HG03378 (cell line): Measurements from ENCODE around the gene HIGD1B.
"Not testable (repeated sequence)": the region's sequence is repeated elsewhere in the genome, so short reads cannot be mapped to it uniquely, and the experiment has no call there.

Experiments
- ATAC-seq: cut with Tn5 transposase; IDR thresholded peaks from one replicate; pipeline ENCODE4 v1.9.1; 2021; ENCODE audit warnings: mild to moderate bottlenecking, moderate library complexity; ENCODE audit not compliant: unreplicated experiment

The HIGD1B gene

DNA sequence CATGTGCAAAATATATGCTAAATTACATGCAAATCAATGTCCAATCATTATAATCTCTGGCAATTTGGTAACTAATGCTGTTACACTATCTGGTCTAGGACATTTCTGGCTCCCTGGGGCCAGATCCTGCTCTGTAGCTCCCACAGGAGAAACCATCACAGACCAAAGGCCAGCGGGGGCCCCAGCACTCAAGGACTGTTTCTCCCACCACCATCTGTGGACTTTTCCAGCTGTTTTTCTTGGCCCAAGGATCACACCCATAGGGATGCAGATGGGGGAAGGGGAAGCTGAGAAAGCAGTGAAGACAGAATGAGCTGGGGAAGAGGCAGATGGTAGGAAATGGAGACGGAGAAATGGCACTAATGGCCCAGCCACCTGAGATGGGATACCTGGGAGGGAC is at the start of gene HIGD1B:
HIGD1B (plus strand) TSS at position 298 of the 400 bp plus-strand sequence. CDS start 270 bp downstream, outside the sequence.
- ATAC-seq: no peak

DNA sequence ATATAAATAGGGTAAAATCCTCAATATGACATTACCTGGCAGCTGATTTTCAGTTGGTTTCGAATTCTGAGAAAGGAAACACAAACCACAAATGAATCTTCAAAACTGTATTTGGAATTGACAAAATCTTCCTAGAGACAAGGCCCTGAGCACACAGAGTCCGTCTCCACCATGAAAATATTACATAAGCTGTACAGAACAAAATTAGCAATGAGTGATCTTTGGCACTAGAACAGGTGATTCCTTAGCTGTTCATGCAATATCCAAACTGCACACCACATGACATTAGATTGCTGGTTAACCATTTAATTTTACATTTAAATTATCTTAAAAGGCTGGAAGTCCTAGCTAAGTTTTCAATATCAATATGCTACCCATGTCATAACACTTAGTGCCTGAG is 49.3 kb upstream of the HIGD1B start:
- ATAC-seq: no peak

DNA sequence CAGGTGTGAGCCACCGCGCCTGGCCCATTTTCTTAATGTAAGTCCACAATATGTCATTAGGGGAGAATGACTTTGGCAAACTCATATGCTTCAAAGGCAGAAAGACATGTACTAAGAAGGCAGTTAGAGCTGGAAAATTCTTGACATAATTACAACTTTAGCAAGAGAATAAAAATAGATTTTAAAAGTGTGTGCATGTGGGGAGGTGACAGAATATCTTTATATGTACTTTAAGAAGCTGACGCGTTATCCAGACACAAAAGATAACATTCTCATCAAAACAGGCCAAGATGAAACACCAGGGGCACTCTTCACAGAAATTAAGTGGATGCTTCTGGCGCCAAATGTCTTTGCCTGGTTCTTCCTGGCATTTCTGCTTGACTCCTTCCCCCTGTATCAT is 45.8 kb upstream of the HIGD1B start:
- ATAC-seq: no peak

DNA sequence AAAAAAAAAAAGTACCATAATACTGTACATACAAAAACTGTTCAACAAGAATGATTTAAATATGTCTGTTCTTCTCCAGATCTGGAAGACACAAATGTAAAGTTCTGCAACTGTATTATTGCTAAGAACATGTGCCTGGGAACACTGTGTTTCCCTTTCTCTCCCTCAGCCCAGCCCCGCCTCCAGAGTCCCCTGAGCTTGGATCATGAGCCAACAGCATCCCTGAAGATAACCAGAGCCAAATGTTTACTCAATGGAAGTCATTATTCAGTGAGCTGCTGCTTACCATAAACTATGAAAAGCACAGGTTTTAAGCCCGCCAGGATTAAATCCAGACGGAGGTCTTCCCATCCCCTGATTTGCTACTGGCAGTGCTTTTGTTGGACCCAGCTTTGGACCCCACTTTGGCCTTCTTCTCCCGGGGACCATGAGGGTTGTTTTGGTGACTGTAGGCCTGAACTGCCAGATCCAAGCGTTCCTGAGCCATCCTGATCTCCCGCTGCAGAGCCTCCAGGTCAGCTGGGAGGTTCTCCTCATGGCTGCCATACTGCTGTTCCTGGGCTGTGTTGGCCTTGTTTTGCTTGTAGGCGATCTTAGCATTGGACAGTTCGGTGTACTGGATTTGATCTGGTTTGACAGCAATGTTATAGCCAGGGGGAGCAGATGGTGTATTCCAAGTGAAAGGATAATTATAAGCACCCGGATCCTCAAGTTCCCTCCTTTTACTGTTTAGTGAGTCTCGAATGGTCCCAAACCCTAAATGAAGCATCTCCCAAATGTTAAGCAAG is 43.2 kb upstream of the HIGD1B start:
- ATAC-seq: no peak

DNA sequence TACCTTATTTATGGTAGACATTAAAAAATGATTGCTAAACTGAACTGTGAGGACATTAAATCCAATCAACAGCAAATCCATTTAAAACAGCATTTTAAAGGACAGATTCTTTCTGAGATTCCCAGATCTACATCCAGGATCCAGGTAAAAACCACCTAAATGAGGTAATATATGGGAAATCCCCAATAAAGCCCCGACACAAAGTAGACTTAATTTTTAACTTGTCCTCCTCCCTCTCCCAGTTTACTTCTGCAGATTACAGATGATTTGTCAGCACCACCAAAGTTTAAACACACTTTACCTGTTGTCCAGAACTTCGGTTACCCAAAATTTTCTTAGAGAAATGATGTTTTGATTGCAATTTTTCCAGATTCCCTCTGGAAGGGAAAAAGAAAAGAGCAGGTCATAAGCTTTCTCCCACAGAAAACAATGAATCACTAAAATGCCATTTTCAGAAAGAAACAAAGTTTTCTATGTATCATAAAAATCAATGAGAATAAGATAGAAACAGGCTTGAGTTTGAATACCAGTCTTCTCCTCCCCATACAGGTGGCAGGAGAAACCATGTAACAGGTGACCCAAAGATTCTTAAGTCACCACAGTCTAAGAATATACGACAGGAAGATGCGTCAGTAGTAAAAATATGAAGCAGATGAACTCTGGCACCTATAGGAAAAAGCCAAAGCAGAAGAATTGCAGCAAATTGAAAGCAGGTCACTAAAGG is 40.4 kb upstream of the HIGD1B start:
- no peak for ATAC-seq

DNA sequence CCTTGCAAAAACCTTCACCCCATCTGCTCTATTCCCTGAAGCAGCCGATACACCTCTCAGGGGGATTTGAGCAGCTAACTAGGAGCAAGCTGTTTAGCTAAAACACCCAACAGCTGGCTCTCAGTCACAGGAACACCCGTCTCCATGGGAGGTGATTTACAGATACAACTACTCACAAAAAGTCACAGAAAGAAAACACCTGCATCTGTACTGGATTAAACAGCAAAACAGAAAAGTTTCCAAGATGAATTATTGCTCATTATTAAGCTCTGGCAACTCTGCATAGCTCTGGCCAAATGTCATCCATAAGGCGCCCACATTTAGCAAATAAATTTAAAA is 39.9 kb upstream of the HIGD1B start:
- no peak for ATAC-seq

DNA sequence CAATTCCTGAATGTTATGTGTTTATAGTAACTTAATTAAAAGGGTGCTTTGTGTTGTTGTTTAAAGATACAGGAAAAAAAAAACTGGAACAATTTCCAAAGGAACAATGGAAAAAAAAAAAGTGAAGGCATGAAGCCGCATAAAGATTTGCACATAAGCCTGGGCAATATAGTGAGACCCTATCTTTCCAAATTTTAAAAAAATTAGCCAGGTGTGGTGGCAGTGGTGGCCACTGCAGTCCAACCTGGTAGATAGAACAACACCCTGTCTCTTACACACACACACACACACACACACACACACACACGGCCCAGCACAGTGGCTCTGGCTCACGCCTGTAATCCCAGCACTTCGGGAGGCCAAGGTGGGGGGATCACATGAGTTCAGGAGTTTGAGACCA is 39.5 kb upstream of the HIGD1B start:
- ATAC-seq: no peak

DNA sequence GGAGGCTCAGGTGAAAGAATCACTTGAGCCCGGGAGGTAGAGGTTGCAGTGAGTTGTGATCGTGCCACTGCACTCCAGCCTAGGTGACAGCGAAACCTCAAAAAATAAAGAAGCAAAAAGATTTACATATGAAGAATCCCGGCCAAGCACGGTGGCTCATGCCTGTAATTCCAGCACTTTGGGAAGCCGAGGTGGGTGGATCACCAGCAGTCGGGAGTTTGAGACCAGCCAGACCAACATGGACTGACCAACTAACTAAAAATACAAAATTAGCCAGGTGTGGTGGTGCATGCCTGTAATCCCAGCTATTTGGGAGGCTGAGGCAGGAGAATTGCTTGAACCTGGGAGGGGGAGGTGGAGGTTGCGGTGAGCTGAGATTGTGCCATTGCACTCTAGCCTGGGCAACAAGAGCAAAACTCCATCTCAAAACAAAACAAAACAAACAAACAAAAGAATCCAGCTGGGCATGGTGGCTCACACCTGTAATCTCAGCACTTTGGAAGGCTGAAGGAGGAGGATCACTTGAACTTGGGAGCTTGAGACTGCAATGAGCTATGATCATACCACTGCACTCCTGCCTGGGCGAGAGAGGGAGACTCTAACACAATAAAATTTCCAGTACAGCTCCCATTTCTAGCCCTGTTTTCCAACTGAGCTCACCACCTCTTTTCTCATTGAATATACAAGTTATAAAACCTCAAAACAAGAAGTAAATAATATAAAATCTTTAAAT is 38.9 kb upstream of the HIGD1B start:
- ATAC-seq: not testable (repeated sequence)

DNA sequence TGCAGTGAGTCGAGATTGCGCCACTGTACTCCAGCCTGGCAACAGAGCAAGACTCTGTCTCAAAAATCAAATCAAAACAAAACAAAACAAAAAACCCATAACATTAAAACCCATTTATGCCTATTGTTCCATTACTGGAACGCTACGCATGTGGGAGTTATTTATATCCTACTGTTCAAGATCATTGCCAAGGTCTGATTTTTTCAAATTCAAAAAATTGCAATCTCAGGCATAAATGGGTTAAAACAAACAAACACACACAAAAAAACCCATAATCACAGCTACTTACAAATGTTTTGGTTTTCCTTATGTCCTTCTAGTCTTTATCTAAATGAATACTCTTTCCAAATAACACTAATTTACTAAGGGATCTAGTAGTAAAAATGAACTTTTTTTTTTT is 35.4 kb upstream of the HIGD1B start:
- ATAC-seq: no peak

DNA sequence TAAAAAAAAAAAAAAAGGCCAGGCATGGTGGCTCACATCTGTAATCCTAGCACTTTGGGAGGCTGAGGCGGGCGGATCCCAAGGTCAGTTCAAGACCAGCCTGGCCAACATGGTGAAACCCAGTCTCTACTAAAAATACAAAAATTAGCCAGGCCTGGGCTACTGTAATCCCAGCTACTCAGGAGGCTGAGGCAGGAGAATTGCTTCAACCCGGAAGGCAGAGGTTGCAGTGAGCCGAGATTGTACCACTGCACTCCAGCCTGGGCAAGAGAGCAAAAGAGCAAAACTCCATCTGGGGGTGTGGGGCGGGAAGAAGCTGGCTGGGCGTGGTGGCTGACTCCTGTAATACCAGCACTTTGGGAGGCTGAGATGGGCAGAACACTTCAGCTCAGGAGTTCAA is 29.2 kb upstream of the HIGD1B start:
- ATAC-seq: not testable (repeated sequence)

DNA sequence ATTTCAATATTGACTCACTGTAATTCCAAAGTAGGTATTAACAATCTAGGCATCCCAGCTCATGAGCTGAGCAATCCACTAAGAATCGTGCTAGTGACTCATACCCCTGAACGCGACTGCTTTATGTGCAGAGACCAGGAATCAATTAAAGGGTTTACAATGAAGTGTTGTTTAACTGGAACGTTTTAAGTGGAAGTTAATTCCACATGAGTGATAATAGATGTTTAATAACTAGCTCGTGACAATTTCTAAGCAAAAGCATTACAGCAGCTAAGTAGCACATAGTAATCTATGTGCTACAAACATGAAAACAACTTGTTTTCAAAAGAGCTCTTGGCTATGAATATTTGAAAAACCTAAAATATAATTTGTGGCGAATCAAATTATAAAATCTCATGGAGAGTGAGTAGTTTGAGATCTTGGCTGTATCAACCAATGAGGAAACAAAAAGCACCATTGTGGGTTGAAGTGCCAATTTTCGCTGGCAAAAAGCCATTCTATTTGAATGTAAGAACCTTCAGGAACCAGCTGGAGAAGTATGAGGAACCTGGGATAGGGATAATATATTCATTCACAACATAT is 27.0 kb upstream of the HIGD1B start:
- ATAC-seq: no peak

DNA sequence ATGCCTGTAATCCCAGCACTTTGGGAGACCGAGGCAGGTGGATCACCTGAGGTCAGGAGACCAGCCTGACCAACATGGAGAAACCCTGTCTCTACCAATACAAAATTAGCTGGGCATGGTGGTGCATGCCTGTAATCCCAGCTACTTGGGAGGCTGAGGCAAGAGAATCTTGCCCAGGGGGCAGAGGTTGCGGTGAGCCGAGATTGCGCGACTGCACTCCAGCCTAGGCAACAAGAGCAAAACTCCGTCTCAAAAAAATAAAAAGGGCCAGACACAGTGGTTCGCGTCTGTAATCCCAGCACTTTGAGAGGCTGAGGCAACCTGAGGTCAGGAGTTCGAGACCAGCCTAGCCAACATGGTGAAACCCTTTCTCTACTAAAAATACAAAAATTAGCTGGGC is 22.4 kb upstream of the HIGD1B start:
- ATAC-seq: not testable (repeated sequence)

DNA sequence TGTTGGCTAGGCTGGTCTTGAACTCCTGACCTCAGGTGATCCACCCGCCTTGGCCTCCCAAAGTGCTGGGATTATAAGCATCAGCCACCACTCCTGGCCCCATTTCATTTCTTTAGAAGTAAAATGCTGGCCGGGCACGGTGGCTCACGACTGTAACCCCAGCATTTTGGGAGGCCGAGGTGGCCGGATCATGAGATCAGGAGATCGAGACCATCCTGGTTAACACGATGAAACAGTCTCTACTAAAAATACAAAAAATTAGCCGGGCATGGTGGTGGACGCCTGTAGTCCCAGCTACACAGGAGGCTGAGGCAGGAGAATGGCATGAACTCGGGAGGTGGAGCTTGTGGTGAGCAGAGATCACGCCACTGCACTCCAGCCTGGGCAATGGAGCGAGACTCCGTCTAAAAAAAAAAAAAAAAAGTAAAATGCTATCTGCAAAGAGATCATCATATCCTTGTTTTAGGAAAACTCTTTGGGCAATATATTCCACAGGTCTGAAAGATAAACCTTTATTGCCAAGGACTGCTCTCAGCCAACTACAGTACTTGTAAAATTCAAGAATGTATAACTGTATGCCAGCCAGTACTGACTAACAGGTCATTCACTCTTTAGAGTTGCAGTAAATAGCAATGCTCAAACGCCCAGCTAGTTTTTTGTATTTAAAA is 21.4 kb upstream of the HIGD1B start:
- no peak for ATAC-seq

DNA sequence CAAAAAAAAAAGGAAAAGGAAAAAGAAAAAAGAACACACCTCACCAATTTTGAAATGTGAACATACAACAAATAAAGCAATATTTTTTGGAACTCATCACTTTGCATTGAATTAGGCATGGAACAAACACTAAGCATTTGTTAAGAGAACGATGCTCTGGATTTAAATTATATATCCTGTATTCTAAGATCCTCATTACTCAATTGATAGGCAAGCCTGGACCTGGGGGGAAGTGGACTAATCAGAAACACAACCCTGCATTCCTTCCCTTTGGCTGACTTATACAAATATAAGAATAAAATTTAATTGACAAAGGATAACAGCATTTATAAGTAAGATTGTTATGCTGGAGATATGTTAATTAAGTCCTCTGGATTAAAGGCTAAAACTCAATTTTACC is 19.8 kb upstream of the HIGD1B start:
- ATAC-seq: no peak

DNA sequence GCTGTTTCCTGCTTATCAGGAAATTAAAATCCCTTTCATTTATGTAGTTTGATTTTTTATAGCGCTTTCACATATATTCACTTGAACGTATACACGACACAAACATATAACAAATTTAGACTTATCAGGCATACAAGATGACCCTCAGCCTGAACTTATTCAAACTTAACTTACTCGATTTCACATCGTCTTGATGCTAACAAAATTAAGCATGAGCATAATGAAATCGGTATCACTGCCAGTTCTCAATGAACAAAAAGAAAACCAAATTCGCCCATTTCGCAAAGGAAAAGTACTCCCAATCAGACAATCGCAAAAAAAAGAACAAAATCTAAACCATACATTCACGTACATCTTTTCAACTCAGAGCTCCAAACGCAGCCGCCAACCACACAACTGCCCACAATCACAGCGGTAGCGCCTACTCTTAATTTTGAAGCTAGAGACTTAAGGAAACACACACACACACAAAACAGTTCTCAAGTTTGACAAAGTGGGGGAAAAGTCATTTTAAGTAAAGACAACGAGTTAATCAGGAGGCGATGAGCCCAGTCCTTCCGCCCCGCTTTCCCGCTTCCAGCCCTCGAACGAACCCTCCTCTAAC is 18.7 kb upstream of the HIGD1B start:
- no peak for ATAC-seq

DNA sequence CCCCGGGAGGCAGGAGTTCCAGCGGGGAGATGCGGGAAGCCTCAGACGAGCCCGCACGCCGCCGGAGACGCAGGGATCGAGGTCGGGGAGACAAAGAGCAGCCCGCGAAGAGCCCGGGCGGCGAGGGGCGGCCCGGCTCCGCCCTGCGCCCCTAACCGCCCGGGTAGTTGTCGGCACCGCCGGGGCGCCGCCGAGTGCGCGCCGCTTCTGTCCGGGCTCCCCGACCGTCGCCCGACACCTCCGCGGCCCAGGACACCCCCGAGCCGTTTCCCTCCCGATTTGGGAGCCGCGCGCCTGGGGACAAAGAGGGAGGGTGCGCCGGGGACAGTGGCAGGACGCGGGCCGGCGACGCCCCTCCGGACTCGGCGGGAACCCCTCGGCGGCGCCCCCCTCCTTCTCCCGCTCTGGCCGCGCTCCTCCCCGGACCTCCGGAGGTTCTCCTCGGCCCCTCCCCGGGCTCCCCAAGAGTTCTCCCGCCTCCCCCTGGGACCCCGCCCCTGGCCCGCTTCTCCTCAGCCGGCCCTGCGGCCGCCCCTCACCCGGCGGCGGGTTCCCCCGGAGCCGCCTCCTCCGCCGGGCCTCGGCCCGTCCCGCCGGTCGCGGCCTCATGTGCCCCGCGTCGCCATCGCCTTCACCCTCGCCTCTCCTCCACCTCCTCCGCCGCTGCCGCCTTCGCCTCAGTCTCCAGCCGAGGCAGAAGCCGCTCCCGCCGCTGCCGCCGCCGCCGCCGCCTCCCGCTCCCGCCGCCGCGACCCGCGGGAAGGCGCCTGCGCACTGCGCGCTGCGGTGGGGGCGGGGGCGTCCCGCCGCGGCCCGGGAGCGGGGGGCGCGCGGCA is 17.9 kb upstream of the HIGD1B start, which contains the start of gene GJC1:
GJC1 (minus strand) TSS at position 765 of the 836 bp plus-strand sequence. CDS start 24,470 bp downstream, outside the sequence.
- ATAC-seq: no peak

DNA sequence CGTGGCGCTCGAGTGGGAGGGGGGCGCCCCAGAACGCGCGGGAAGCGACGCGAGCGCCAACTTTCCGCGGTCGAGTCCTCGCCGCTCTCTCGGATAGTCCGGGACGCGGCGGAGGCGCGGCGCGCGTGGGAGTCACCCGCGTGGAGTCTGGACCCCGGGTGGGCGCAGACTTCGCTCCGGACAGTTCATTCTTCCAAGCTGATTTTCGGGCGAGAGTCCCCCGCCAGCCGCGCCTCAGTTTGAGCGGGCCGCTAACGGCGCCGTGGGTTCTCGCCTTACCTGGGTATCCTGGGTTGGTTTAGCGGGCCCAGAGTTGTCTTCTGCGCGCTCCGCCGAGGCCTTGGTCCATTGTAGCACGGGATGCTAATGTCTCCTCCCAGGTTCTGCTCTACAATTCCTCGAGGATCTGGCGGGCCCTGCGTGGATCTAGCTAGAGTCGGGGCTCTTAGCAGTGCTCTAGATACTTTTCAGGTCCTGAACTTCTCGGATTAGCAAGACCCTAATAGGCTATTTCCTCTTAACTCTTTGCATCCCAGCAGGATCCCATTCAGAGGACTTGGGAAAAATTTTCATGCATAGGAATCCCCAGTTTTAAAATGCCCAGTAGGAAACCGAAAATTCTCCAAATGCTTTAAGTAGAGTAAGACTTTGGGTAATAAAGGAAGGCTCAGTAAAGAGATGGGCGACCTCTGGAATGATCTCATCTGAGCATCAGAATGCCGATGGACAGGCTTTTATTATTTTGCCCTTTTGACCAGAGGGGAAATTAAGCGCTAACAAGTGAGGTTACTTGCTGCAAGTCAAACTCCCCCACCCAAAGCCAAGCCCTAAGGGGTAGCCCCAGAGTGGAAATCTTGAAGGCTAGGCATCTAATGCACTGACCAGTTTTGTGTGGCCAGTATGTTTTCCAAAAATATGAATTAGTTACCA is 17.1 kb upstream of the HIGD1B start:
- no peak for ATAC-seq

DNA sequence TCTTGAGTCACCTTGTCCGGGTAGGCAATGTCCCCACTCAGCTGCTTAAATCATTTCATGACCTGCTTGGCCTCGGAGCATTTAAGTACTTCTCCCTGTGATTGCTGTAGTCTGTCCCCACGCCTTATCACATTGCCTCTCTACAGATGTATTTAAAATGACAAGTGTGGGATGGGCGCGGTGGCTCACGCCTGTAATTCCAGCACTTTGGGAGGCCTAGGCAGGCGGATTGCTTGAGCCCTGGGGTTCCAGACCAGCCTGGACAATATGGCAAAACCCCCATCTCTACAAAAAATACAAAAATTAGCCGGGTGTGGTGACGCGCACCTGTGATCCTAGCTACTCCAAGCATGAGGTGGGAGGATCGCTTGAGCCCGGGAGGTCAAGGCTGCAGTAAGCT is 16.3 kb upstream of the HIGD1B start:
- ATAC-seq: no peak
